ENCODE results near the gene GNLY. TPM values are rescaled to one million over a fixed set of nuclear protein-coding genes. Genes with fewer than 3 reads are reported as not detected.
"Not testable (repeated sequence)": the region's sequence is repeated elsewhere in the genome, so short reads cannot be mapped to it uniquely, and the experiment has no call there.

The GNLY gene
- total and polyA plus RNA-seq, 5 experiments from 2014 or later, result 5.3 to 1,108 (median 21.0) TPM

- Mint-ChIP-seq H3K4me3 (no peak overlapping the region), H3K36me3 (peaks cover 0 to 57% (median 8%) of the 10 kb centered on the region in 3 donors), H3K27me3 (no peaks in the 10 kb centered on the region), H3K27ac (peak overlapping the region in 1 of 10 donors; percentile 57), H3K4me1 (peaks cover 0 to 4% (median under 1%) of the 10 kb centered on the region in 4 donors), H3K9me3 (no peaks in the 10 kb centered on the region)
- POLR2A ChIA-PET, result interaction anchor here (0.7 kb wide), 1 partner anchor 14 kb away, joined by 5 read pairs; no protein-coding TSS in a partner anchor
- DNase-seq (no peak), ATAC-seq (no peak)
Observed at GRCh38 chr2:85656468-85656867, 37.7 kb upstream of the GNLY start.

GRCh38 chr2:85657399-85657798 lies 36.8 kb upstream of the GNLY start:
- H3K4me3 Mint-ChIP-seq, ATAC-seq, H3K4me1 Mint-ChIP-seq, H3K9me3 Mint-ChIP-seq, POLR2A ChIA-PET, H3K27me3 Mint-ChIP-seq, DNase-seq: not testable (repeated sequence)
- Mint-ChIP-seq H3K27ac (peak overlapping the region in 3 of 10 donors; percentile 6 to 71 (median 60)), H3K36me3 (peaks cover 0 to 47% (median 5%) of the 10 kb centered on the region in 3 donors)

- DNase-seq (no peak), ATAC-seq (no peak)
- H3K9me3 Mint-ChIP-seq, result no peaks in the 10 kb centered on the region
- H3K4me1 Mint-ChIP-seq, result peaks cover 0 to 4% (median 2%) of the 10 kb centered on the region in 4 donors
- H3K27me3 Mint-ChIP-seq, result no peaks in the 10 kb centered on the region
- peak overlapping the region in 1 of 10 donors; percentile 27 for H3K27ac Mint-ChIP-seq
- POLR2A ChIA-PET, result no interaction called here
- peaks cover 0 to 32% (median 2%) of the 10 kb centered on the region in 3 donors for H3K36me3 Mint-ChIP-seq
- no peak overlapping the region for H3K4me3 Mint-ChIP-seq
Observed at GRCh38 chr2:85659324-85659981, 34.7 kb upstream of the GNLY start.

- H3K4me1 Mint-ChIP-seq, ATAC-seq, POLR2A ChIA-PET, H3K27ac Mint-ChIP-seq, H3K4me3 Mint-ChIP-seq, H3K9me3 Mint-ChIP-seq, H3K27me3 Mint-ChIP-seq, DNase-seq: not testable (repeated sequence)
- peaks cover 0 to 27% (median 2%) of the 10 kb centered on the region in 3 donors for H3K36me3 Mint-ChIP-seq
Observed at GRCh38 chr2:85660301-85660700, 33.9 kb upstream of the GNLY start.

GRCh38 chr2:85660725-85661124 lies 33.4 kb upstream of the GNLY start:
- no peaks in the 10 kb centered on the region for H3K9me3 Mint-ChIP-seq
- DNase-seq, result no peak
- H3K27ac Mint-ChIP-seq, result no peak overlapping the region
- no peak for ATAC-seq
- H3K4me3 Mint-ChIP-seq, result no peak overlapping the region
- H3K27me3 Mint-ChIP-seq, result no peaks in the 10 kb centered on the region
- H3K4me1 Mint-ChIP-seq, result peaks cover 0 to 4% (median 2%) of the 10 kb centered on the region in 4 donors
- POLR2A ChIA-PET, result no interaction called here
- peaks cover 0 to 25% (median 2%) of the 10 kb centered on the region in 3 donors for H3K36me3 Mint-ChIP-seq

DNA sequence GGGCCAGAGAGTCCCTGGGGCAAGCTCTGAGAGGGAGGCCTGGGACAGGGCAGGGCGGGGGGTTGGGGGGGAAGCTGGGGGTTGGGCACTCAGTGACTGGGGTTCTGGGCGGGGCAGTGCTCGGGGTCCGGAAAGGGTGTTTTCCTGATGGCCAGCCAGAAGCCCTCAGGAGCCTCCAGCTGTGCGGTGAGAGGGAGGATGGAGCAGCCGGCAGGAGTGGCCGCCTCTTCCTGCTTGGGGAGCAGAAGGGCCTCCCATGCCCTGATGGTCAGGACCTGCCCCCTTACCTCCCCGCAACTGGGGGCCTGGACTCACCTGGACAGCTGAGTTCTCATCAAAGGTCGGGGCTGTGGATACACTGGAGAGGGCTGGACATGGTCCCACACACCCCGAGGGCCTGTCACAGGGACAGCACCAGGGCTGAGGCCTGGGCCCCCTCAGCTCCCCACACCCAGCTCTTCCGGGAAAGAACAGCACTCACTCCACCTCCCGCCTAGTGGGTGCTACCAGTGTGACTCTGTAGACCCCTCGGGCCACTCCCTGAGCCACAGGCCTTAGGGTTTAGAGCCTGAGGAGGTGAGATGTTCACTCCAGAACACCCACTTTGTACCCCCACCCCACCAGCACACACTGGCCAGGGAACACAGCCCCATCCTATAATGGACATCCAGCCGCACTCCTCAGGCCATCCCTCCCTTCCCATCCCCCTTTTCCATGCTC lies 32.9 kb upstream of the GNLY start:
- Mint-ChIP-seq H3K4me1 (peaks cover 0 to 4% (median 2%) of the 10 kb centered on the region in 4 donors), H3K27me3 (no peaks in the 10 kb centered on the region), H3K4me3 (no peak overlapping the region), H3K9me3 (no peaks in the 10 kb centered on the region), H3K36me3 (peaks cover 0 to 19% (median 2%) of the 10 kb centered on the region in 3 donors), H3K27ac (no peak overlapping the region)
- DNase-seq (no peak), ATAC-seq (no peak)
- POLR2A ChIA-PET, result no interaction called here

DNA sequence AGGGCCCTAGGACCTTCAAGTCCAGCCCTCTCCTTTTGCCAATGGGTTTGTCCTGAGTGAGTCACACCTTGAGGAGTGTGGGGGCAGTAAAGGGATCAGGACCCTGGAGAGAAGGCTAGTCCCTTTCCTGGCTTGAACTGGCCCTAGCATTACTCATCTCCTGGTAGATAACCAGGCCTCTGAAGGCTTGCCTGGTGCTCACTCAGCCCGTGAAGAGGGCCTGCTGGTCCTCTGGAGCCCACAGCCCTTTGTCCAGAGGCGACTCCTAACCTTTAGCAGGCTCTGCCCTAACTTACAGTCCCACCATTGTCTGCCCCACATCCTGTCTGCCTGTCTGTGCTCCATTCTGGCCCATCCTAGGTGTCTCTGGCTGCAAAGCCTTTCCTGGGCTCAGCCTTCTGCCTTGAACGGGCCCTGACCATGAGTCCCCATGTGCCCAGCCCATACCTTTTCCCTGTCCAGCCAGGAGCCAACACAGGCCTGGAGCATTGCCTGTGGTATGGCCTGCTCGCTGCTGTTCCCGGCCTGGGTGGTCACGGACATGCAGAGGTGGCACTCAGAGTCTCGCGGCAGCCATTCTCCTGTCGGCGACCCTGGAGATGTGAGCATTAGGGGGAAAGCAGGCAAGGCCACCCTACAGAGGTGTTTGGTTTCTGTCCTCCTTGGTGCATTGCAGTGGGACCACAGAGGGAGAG lies 31.1 kb upstream of the GNLY start:
- Mint-ChIP-seq H3K9me3 (no peaks in the 10 kb centered on the region), H3K27ac (peak overlapping the region in 1 of 10 donors; percentile 35), H3K4me3 (no peak overlapping the region), H3K27me3 (peaks cover 0 to 4% (median 0%) of the 10 kb centered on the region in 5 donors), H3K36me3 (peaks cover 0 to 8% (median 0%) of the 10 kb centered on the region in 3 donors), H3K4me1 (peaks cover 0 to 7% (median 2%) of the 10 kb centered on the region in 4 donors)
- POLR2A ChIA-PET, result no interaction called here
- DNase-seq (no peak), ATAC-seq (no peak)

- Mint-ChIP-seq H3K4me1 (peaks cover 0 to 8% (median 3%) of the 10 kb centered on the region in 4 donors), H3K9me3 (no peaks in the 10 kb centered on the region), H3K27ac (peak overlapping the region in 1 of 10 donors; percentile 67), H3K36me3 (peaks cover 0 to 5% (median 0%) of the 10 kb centered on the region in 3 donors), H3K27me3 (peaks cover 0 to 4% (median 0%) of the 10 kb centered on the region in 5 donors), H3K4me3 (no peak overlapping the region)
- POLR2A ChIA-PET, result no interaction called here
- ATAC-seq, result no peak
- no peak for DNase-seq
Observed at GRCh38 chr2:85663594-85664565, 30.3 kb upstream of the GNLY start.

DNA sequence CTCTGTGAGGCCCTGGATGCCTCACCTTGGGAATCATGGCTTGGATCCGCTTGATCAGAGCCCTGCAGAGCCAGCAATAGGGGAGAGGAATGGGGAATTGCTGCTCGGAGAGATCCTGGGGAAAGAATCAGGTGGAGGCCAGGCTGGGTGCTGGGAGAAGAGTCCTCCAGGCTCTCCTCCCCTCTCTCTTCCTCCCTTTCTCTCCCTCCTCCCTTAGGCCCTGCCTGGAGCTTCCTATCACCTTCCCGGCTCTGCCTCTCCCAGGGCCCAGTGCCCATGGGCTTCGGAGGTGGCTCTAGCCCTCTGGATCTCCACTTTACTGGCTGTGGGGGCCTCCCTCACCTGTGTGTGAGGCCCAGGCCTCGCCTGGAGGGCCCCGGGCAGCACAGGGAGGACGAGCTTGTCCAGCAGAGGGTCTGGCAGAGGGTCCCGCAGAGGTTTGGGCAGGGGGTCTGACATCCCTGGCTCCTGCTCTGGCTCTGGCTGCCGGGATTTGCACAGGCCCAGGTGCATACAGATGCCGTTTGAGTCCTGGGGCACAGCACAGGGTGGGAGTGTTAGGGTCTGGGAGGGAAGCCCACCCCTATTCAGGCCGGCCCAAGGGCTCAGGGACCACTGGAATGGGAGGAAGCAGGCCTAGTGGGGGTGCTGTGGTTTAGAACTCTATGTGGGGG lies 28.8 kb upstream of the GNLY start:
- H3K27me3 Mint-ChIP-seq, result peaks cover 0 to 4% (median 0%) of the 10 kb centered on the region in 5 donors
- H3K9me3 Mint-ChIP-seq, result no peaks in the 10 kb centered on the region
- H3K4me3 Mint-ChIP-seq, result no peak overlapping the region
- DNase-seq, result no peak
- POLR2A ChIA-PET, result no interaction called here
- peaks cover 0 to 7% (median 2%) of the 10 kb centered on the region in 4 donors for H3K4me1 Mint-ChIP-seq
- no peak for ATAC-seq
- no peak overlapping the region for H3K27ac Mint-ChIP-seq
- no peaks in the 10 kb centered on the region for H3K36me3 Mint-ChIP-seq

- DNase-seq, result no peak
- POLR2A ChIA-PET, result no interaction called here
- Mint-ChIP-seq H3K36me3 (no peaks in the 10 kb centered on the region), H3K27ac (no peak overlapping the region), H3K27me3 (peaks cover 0 to 4% (median 0%) of the 10 kb centered on the region in 5 donors), H3K4me3 (no peak overlapping the region), H3K9me3 (no peaks in the 10 kb centered on the region), H3K4me1 (peaks cover 0 to 7% (median 2%) of the 10 kb centered on the region in 4 donors)
- no peak for ATAC-seq
Observed at GRCh38 chr2:85666016-85666415, 28.1 kb upstream of the GNLY start.

DNA sequence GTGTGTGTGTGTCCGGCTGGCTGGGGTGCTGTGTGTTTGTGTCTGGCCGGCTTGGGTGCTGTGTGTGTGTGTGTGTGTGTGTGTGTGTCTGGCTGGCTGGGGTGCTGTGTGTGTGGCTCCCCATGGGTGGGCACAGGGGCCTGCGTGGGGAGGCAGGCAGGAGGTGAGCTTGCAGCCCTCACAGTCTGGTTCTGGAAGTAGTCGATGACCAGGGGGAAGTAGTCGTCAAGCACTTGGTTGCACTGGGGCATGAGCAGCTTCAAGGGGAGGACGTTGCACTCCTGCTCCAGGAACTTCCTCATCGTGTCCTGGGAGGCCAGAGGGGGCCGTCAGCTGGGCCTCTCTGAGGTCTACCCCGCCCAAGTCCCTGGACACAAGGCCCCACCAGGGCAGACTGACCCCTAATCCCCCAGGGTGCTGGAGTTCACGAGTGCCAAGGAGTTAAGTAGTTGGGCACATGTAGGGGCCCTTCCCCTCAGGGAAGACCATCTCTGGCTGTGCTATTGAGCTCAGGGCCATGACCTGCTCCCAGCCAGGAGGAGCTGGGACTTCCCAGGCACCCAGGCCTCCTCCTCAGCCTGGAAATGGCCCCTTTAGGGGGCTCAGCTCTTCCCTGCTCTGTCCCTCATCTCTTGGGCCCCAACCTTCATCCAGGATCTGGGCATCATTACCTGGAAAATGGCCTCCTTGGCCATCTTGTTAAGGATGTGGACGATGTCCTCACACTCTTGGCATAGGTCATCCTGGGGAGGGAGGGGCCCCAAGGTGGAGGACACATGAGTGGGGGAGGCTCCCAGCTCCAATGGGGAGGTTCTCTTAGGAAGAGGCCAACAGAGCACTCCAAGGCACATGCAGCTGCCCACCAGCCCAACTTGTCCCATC lies 27.5 kb upstream of the GNLY start:
- DNase-seq (no peak), ATAC-seq (no peak)
- H3K27ac Mint-ChIP-seq, result no peak overlapping the region
- H3K4me3 Mint-ChIP-seq, result no peak overlapping the region
- peaks cover 0 to 7% (median 2%) of the 10 kb centered on the region in 4 donors for H3K4me1 Mint-ChIP-seq
- H3K36me3 Mint-ChIP-seq, result no peaks in the 10 kb centered on the region
- POLR2A ChIA-PET, result no interaction called here
- no peaks in the 10 kb centered on the region for H3K9me3 Mint-ChIP-seq
- peaks cover 0 to 4% (median 0%) of the 10 kb centered on the region in 5 donors for H3K27me3 Mint-ChIP-seq
